Neural progenitor cell (in vitro differentiated cells): ENCODE results near the gene PRDX6.

Source experiments
- CTCF ChIP-seq: fragments of 200-600 bp; sonication (generic); IDR thresholded peaks from 2 replicates; pipeline ENCODE4 v1.5.1; 2017; ENCODE audit warnings: antibody characterized with exemption, mild to moderate bottlenecking
- EZH2phosphoT487 ChIP-seq: fragments of 200-600 bp; sonication (generic); IDR thresholded peaks from 2 replicates; pipeline ENCODE4 v1.6.1; 2017; ENCODE audit warnings: antibody characterized with exemption

GRCh38 chr1:173529106-173529505 lies 52.0 kb downstream of the PRDX6 start:
- no peak for TF ChIP-seq EZH2phosphoT487
- no peak for TF ChIP-seq CTCF
